Measurements from ENCODE around the gene LRRC49.

DNA sequence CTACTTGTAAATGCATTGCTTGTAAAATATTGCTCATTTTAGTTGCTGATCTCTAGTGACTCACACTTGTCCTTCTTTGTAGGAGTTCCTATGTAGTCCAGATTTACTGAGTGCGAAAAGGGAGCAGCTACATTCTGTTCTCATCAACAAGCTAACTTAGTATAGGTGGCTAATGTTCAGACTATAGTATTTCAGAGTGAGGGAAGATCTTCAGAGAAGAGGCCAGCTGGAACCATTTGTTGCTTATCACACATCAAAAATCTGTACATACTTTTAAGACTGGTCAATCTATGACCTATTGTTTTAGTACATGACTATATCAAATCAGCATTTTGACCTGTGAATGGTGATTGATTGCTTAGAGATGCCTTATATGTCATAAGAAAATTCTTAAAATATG, 151.4 kb downstream of the LRRC49 start:
- TF ChIP-seq RCOR1 (IDR thresholded peaks at IDR 0.05; ENCODE audit: insufficient replicate concordance, low read length) = no peak
- TF ChIP-seq, protein P1, sequence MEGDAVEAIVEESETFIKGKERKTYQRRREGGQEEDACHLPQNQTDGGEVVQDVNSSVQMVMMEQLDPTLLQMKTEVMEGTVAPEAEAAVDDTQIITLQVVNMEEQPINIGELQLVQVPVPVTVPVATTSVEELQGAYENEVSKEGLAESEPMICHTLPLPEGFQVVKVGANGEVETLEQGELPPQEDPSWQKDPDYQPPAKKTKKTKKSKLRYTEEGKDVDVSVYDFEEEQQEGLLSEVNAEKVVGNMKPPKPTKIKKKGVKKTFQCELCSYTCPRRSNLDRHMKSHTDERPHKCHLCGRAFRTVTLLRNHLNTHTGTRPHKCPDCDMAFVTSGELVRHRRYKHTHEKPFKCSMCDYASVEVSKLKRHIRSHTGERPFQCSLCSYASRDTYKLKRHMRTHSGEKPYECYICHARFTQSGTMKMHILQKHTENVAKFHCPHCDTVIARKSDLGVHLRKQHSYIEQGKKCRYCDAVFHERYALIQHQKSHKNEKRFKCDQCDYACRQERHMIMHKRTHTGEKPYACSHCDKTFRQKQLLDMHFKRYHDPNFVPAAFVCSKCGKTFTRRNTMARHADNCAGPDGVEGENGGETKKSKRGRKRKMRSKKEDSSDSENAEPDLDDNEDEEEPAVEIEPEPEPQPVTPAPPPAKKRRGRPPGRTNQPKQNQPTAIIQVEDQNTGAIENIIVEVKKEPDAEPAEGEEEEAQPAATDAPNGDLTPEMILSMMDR (conservative IDR thresholded peaks at IDR 0.05; ENCODE audit: low read depth, low read length) = no peak
- no peak for TF ChIP-seq RFX5 (IDR thresholded peaks at IDR 0.05; ENCODE audit: low read depth, low read length)
- no peak for TF ChIP-seq POLR2A (IDR thresholded peaks at IDR 0.05; ENCODE audit: low read depth, low read length)
- TF ChIP-seq MAFK (IDR thresholded peaks at IDR 0.05; ENCODE audit: low read depth, low read length) = no peak

Measured in IMR-90 (cell line).